Calu3 (cell line): ENCODE results near the gene ATAD3B. TPM values are rescaled to one million over a fixed set of nuclear protein-coding genes. Genes with fewer than 3 reads are reported as not detected.
"Not testable (repeated sequence)": the region's sequence is repeated elsewhere in the genome, so short reads cannot be mapped to it uniquely, and the experiment has no call there.

ENCODE experiments used
- BruUV-seq: library from RNA; stranded (reverse); fragments of 400-500 nt; replicated peaks from 2 replicates; lab custom pipeline; 2021; lab: Mats Ljungman, UMichigan
- CTCF ChIA-PET: fragments of 300-600 bp; sonication (Branson Sonifier 250); formaldehyde crosslinking; loops from one replicate; lab custom pipeline; 2022; ENCODE audit warnings: antibody characterized with exemption; lab: Charles Lee
- DNase-seq: peaks from one replicate; pipeline ENCODE4 v3.0.0; 2022
- H3K27ac Mint-ChIP-seq: one replicate; pipeline ENCODE4 v1.8.0; 2022; ENCODE audit warnings: mixed read lengths; ENCODE audit not compliant: unreplicated experiment
- H3K27me3 Mint-ChIP-seq: one replicate; pipeline ENCODE4 v1.8.0; 2022; ENCODE audit warnings: mixed read lengths; ENCODE audit not compliant: unreplicated experiment
- H3K36me3 Mint-ChIP-seq: one replicate; pipeline ENCODE4 v1.8.0; 2022; ENCODE audit warnings: mild to moderate bottlenecking, moderate library complexity, mixed read lengths; ENCODE audit not compliant: insufficient read depth, unreplicated experiment
- H3K4me1 Mint-ChIP-seq: one replicate; pipeline ENCODE4 v1.8.0; 2022; ENCODE audit warnings: mild to moderate bottlenecking, low read depth, mixed read lengths; ENCODE audit not compliant: unreplicated experiment
- H3K4me3 Mint-ChIP-seq: one replicate; pipeline ENCODE4 v1.8.0; 2022; ENCODE audit warnings: mild to moderate bottlenecking, low read depth, moderate library complexity, mixed read lengths; ENCODE audit not compliant: unreplicated experiment
- H3K9me3 Mint-ChIP-seq: one replicate; pipeline ENCODE4 v1.8.0; 2022; ENCODE audit warnings: low read depth, mixed read lengths; ENCODE audit not compliant: unreplicated experiment
- CTCF ChIP-seq: fragments of 200-600 bp; IDR thresholded peaks from one replicate; pipeline ENCODE4 v1.8.0; 2022; ENCODE audit warnings: antibody characterized with exemption; ENCODE audit not compliant: unreplicated experiment
- intact Hi-C: fragments of 100-400 bp; cut with micrococcal nuclease; formaldehyde crosslinking; loops from one replicate; pipeline ENCODE4 v1.10.0; 2022; ENCODE audit not compliant: unreplicated experiment
- total RNA-seq: library from RNA; stranded (reverse); gene quantifications from 2 replicates; pipeline ENCODE4 v1.2.3, GENCODE V29; 2022

The ATAD3B gene
- total RNA-seq, 1 experiment from 2014 or later: 46.3 TPM

GRCh38 chr1:1517973-1518620 is 46.5 kb downstream of the ATAD3B start:
- no peak for TF ChIP-seq CTCF
- Mint-ChIP-seq H3K36me3 (peaks cover 31% of the 10 kb centered on the region), H3K27ac (no peak overlapping the region), H3K9me3 (no peaks in the 10 kb centered on the region), H3K4me3 (no peak overlapping the region), H3K27me3 (no peaks in the 10 kb centered on the region), H3K4me1 (peaks cover 6% of the 10 kb centered on the region)
- DNase-seq: no peak
- intact Hi-C loops: no loop called here
- CTCF ChIA-PET: no interaction called here
- no TSS peak for BruUV-seq

- H3K4me3 Mint-ChIP-seq, H3K27me3 Mint-ChIP-seq, intact Hi-C loops, DNase-seq, H3K27ac Mint-ChIP-seq, H3K4me1 Mint-ChIP-seq, H3K9me3 Mint-ChIP-seq, BruUV-seq, CTCF ChIA-PET: not testable (repeated sequence)
- peaks cover 28% of the 10 kb centered on the region for H3K36me3 Mint-ChIP-seq
Measured at GRCh38 chr1:1518621-1519007, 47.0 kb downstream of the ATAD3B start.

- H3K27me3 Mint-ChIP-seq, DNase-seq, H3K9me3 Mint-ChIP-seq, intact Hi-C loops, BruUV-seq, H3K4me3 Mint-ChIP-seq, CTCF ChIA-PET, H3K27ac Mint-ChIP-seq, H3K4me1 Mint-ChIP-seq: not testable (repeated sequence)
- peaks cover 24% of the 10 kb centered on the region for H3K36me3 Mint-ChIP-seq
Measured at GRCh38 chr1:1519805-1520505, 48.4 kb downstream of the ATAD3B start.

- peaks cover 31% of the 10 kb centered on the region for H3K36me3 Mint-ChIP-seq
- no peaks in the 10 kb centered on the region for H3K9me3 Mint-ChIP-seq
- no peak for TF ChIP-seq CTCF
- H3K4me3 Mint-ChIP-seq: no peak overlapping the region
- H3K27ac Mint-ChIP-seq: no peak overlapping the region
- no peaks in the 10 kb centered on the region for H3K4me1 Mint-ChIP-seq
- no peak for DNase-seq
- CTCF ChIA-PET: no interaction called here
- intact Hi-C loops: no loop called here
- BruUV-seq: no TSS peak
- H3K27me3 Mint-ChIP-seq: no peaks in the 10 kb centered on the region
Measured at GRCh38 chr1:1521331-1521730, 49.8 kb downstream of the ATAD3B start.

GRCh38 chr1:1522536-1522935 is 51.0 kb downstream of the ATAD3B start:
- CTCF ChIA-PET, H3K27ac Mint-ChIP-seq: not testable (repeated sequence)

GRCh38 chr1:1523226-1523625 is 51.7 kb downstream of the ATAD3B start:
- intact Hi-C loops, H3K4me1 Mint-ChIP-seq, H3K27me3 Mint-ChIP-seq, H3K27ac Mint-ChIP-seq, H3K4me3 Mint-ChIP-seq, H3K9me3 Mint-ChIP-seq, BruUV-seq, CTCF ChIA-PET, DNase-seq: not testable (repeated sequence)
- peaks cover 26% of the 10 kb centered on the region for H3K36me3 Mint-ChIP-seq

More at GRCh38 chr1:1522536-1522935, 51.0 kb downstream of the ATAD3B start:
- H3K4me1 Mint-ChIP-seq, H3K27me3 Mint-ChIP-seq, H3K9me3 Mint-ChIP-seq, DNase-seq, H3K4me3 Mint-ChIP-seq, BruUV-seq, intact Hi-C loops: not testable (repeated sequence)
- peaks cover 31% of the 10 kb centered on the region for H3K36me3 Mint-ChIP-seq

GRCh38 chr1:1523651-1524050 is 52.1 kb downstream of the ATAD3B start:
- BruUV-seq, H3K4me1 Mint-ChIP-seq, intact Hi-C loops, DNase-seq, H3K9me3 Mint-ChIP-seq, CTCF ChIA-PET, H3K27me3 Mint-ChIP-seq, H3K27ac Mint-ChIP-seq, H3K4me3 Mint-ChIP-seq: not testable (repeated sequence)
- H3K36me3 Mint-ChIP-seq: peaks cover 22% of the 10 kb centered on the region

GRCh38 chr1:1524750-1525383 is 53.3 kb downstream of the ATAD3B start:
- H3K27ac Mint-ChIP-seq, H3K4me1 Mint-ChIP-seq, H3K9me3 Mint-ChIP-seq, H3K27me3 Mint-ChIP-seq, CTCF ChIA-PET, intact Hi-C loops, BruUV-seq, H3K4me3 Mint-ChIP-seq, DNase-seq: not testable (repeated sequence)
- H3K36me3 Mint-ChIP-seq: peaks cover 20% of the 10 kb centered on the region
